GM12878 (cell line): ENCODE measurements around the gene COX6B1. TPM values are rescaled to one million over a fixed set of nuclear protein-coding genes. Genes with fewer than 3 reads are reported as not detected.

Source experiments
- ATAC-seq: fragments of 200-7000 bp; cut with Tn5 transposase; 3 replicates; pipeline ENCODE4 v1.9.1; 2020; ENCODE audit warnings: mild to moderate bottlenecking, moderate library complexity
- BruUV-seq: library from RNA; stranded (reverse); fragments of 400-500 nt; replicated peaks from 2 replicates; lab custom pipeline; 2021; lab: Mats Ljungman, UMichigan
- CTCF ChIA-PET: fragments of 300-600 bp; sonication (Branson Sonifier 250); formaldehyde crosslinking; extraction: SDS; loops from one replicate; lab custom pipeline; 2021; ENCODE audit warnings: inconsistent platforms; lab: Yijun Ruan, JAX
- POLR2A ChIA-PET: fragments of 350-600 bp; formaldehyde crosslinking; extraction: SDS; loops from one replicate; lab custom pipeline; 2021; ENCODE audit warnings: inconsistent platforms; lab: Charles Lee
- RAD21 ChIA-PET: fragments of 300-600 bp; sonication (Branson Sonifier 250); formaldehyde crosslinking; loops from one replicate; lab custom pipeline; 2023; ENCODE audit warnings: antibody characterized with exemption; ENCODE audit not compliant: unreplicated experiment; lab: Charles Lee
- SMC1A ChIA-PET: fragments of 300-600 bp; sonication (Branson Sonifier 250); formaldehyde crosslinking; loops from one replicate; lab custom pipeline; 2023; ENCODE audit not compliant: unreplicated experiment, uncharacterized antibody; lab: Charles Lee
- DNase-seq: peaks from one replicate; pipeline ENCODE4 v3.0.0-alpha.2; 2011; ENCODE audit warnings: low read depth, low spot score
- FAIRE-seq: peaks from 3 replicates; lab custom pipeline; 2011; peaks lifted over from hg19 to GRCh38; lab: Jason Lieb, UNC
- H2AFZ ChIP-seq: 2 replicates; pipeline ENCODE4 v1.6.0; 2011; ENCODE audit warnings: low read depth, low read length, control low read depth; ENCODE audit not compliant: control insufficient read depth
- H3K27ac ChIP-seq: 2 replicates; pipeline ENCODE4 v1.5.1; 2011; ENCODE audit warnings: control low read depth; ENCODE audit not compliant: control insufficient read depth, insufficient read depth
- H3K27me3 ChIP-seq, 2 experiments: replicated peaks in 1 of 2; 2 replicates each; pipeline versions ENCODE4 v1.6.0 to v1.6.1; 2011; ENCODE audit warnings: low read length in 1 of 2; ENCODE audit not compliant: control insufficient read depth in 2 of 2, insufficient read depth in 2 of 2
- H3K36me3 ChIP-seq, 2 experiments: 2 replicates each; pipeline ENCODE4 v1.5.1; 2011; ENCODE audit warnings: low read length in 1 of 2; ENCODE audit not compliant: control insufficient read depth in 2 of 2, insufficient read depth in 2 of 2
- H3K4me1 ChIP-seq: 2 replicates; pipeline ENCODE4 v1.6.1; 2011; ENCODE audit warnings: mild to moderate bottlenecking, low read length, moderate library complexity, mixed read lengths; ENCODE audit not compliant: control insufficient read depth, insufficient read depth
- H3K4me2 ChIP-seq: 2 replicates; pipeline ENCODE4 v1.6.0; 2011; ENCODE audit warnings: control low read depth; ENCODE audit not compliant: control insufficient read depth, insufficient read depth
- H3K4me3 ChIP-seq: fragments of 200-600 bp; sonication (generic); 2 replicates; pipeline ENCODE4 v1.5.1; 2016
- H3K79me2 ChIP-seq: 2 replicates; pipeline ENCODE4 v1.6.0; 2011; ENCODE audit warnings: low read length; ENCODE audit not compliant: control insufficient read depth, insufficient read depth
- H3K9ac ChIP-seq: 2 replicates; pipeline ENCODE4 v1.8.0; 2011; ENCODE audit warnings: low read length, control low read depth, mixed read lengths; ENCODE audit not compliant: control insufficient read depth, insufficient read depth
- H3K9me3 ChIP-seq: replicated peaks from 3 replicates; pipeline ENCODE4 v1.5.1; 2011; ENCODE audit warnings: mild to moderate bottlenecking, low read length; ENCODE audit not compliant: control insufficient read depth, insufficient read depth
- H4K20me1 ChIP-seq: 2 replicates; pipeline ENCODE4 v1.6.0; 2011; ENCODE audit not compliant: control insufficient read depth, insufficient read depth
- EGR1 ChIP-seq, 2 experiments: IDR thresholded peaks; 1 replicate in 1 of 2; 2 replicates in 1 of 2; pipeline ENCODE4 v1.6.1; 2011 to 2012; ENCODE audit warnings: low read depth in 2 of 2, low read length in 2 of 2, borderline replicate concordance in 1 of 2, mild to moderate bottlenecking in 1 of 2, moderate library complexity in 1 of 2
- FOXM1 ChIP-seq: IDR thresholded peaks from 2 replicates; pipeline ENCODE4 v1.6.1; 2012; ENCODE audit warnings: low read depth, mild to moderate bottlenecking, inconsistent platforms, low read length, moderate library complexity
- HDAC6 ChIP-seq: fragments of 200-600 bp; sonication (generic); IDR thresholded peaks from one replicate; pipeline ENCODE4 v1.8.0; 2017; ENCODE audit warnings: antibody characterized with exemption; ENCODE audit not compliant: unreplicated experiment
- MAX ChIP-seq: IDR thresholded peaks from 2 replicates; pipeline ENCODE4 v1.6.1; 2012; ENCODE audit warnings: low read depth, low read length, improper control_type of control experiment
- NFIC ChIP-seq: IDR thresholded peaks from 2 replicates; pipeline ENCODE4 v1.6.1; 2012; ENCODE audit warnings: low read depth, mild to moderate bottlenecking, inconsistent platforms, low read length, moderate library complexity
- PML ChIP-seq: IDR thresholded peaks from 2 replicates; pipeline ENCODE4 v1.6.1; 2012; ENCODE audit warnings: low read length, inconsistent platforms
- POLR2AphosphoS2 ChIP-seq: IDR thresholded peaks from 2 replicates; pipeline ENCODE4 v1.6.1; 2011; ENCODE audit warnings: low read depth, mild to moderate bottlenecking, low read length, improper control_type of control experiment, moderate library complexity
- RB1 ChIP-seq: fragments of 450-650 bp; formaldehyde crosslinking; IDR thresholded peaks from 2 replicates; pipeline ENCODE4 v1.6.1; 2017; ENCODE audit warnings: mild to moderate bottlenecking, borderline replicate concordance
- SIN3A ChIP-seq: IDR thresholded peaks from 2 replicates; pipeline ENCODE4 v1.6.1; 2012; ENCODE audit warnings: low read depth, low read length, improper control_type of control experiment
- SMAD1 ChIP-seq: fragments of 450-650 bp; IDR thresholded peaks from 2 replicates; pipeline ENCODE4 v1.6.1; 2018; ENCODE audit warnings: mild to moderate bottlenecking, low read depth; ENCODE audit not compliant: partially characterized antibody
- SMAD5 ChIP-seq: IDR thresholded peaks from 2 replicates; pipeline ENCODE4 v1.6.1; 2016; ENCODE audit warnings: antibody characterized with exemption, low read depth
- SP1 ChIP-seq: IDR thresholded peaks from one replicate; pipeline ENCODE4 v1.6.1; 2011; ENCODE audit warnings: low read depth, low read length
- SREBF1 ChIP-seq: IDR thresholded peaks from 2 replicates; pipeline ENCODE4 v1.6.1; 2012; ENCODE audit warnings: mild to moderate bottlenecking, low read length
- ZBED1 ChIP-seq: IDR thresholded peaks from 2 replicates; pipeline ENCODE4 v1.6.1; 2016; ENCODE audit warnings: borderline replicate concordance
- WGBS: methylation state at CpG from one replicate; pipeline ENCODE4 v1.1.6; 2016; ENCODE audit warnings: low lambda C conversion rate; ENCODE audit not compliant: insufficient replicate concordance, insufficient coverage; ENCODE audit errors: missing lambda C conversion rate; 5-methylcytosine and 5-hydroxymethylcytosine counted together
- in situ Hi-C: fragments of 300-500 bp; cut with MboI; formaldehyde crosslinking; loops from 9 replicates; pipeline ENCODE4 v1.14.3; 2018; ENCODE audit warnings: mixed read lengths
- intact Hi-C: fragments of 100-400 bp; cut with micrococcal nuclease; formaldehyde crosslinking; loops from one replicate; pipeline ENCODE4 v1.14.2; 2022; ENCODE audit not compliant: unreplicated experiment
- polyA plus RNA-seq, 11 experiments: library from polyadenylated mRNA; depleted of rRNA in 4 of 11; unstranded in 6 of 11; stranded (reverse) in 5 of 11; fragments of >200 nt; fragmentation: Nextera tagmentation in 4 of 11; fragmentation: Illumina TruSeq in 1 of 11; extraction: Ambion mirVana in 4 of 11; extraction: Trizol in 1 of 11; gene quantifications; 1 replicate in 1 of 11; 2 replicates in 10 of 11; pipeline versions ENCODE4 v1.2.1 to v1.2.3, GENCODE V29; 2011 to 2016; ENCODE audit warnings: inconsistent platforms in 2 of 11, missing spikeins in 2 of 11, low read depth in 1 of 11
- total RNA-seq, 4 experiments: library from RNA; depleted of rRNA in 3 of 4; stranded (reverse); fragments of >200 nt in 3 of 4; fragmentation: Illumina TruSeq in 1 of 4; extraction: Trizol in 1 of 4; gene quantifications; 2 replicates each; pipeline versions ENCODE4 v1.2.1 to v1.2.3, GENCODE V29; 2013 to 2021
- TF ChIP-seq, protein P1 (sequence below): IDR thresholded peaks from 2 replicates; pipeline ENCODE4 v1.6.1; 2012; ENCODE audit warnings: low read length, inconsistent platforms
- TF ChIP-seq, protein P2 (sequence below): IDR thresholded peaks from 2 replicates; pipeline ENCODE4 v1.6.1; 2012; ENCODE audit warnings: low read depth, low read length, improper control_type of control experiment

The COX6B1 gene
- total and polyA plus RNA-seq, 10 of the 15 experiments (the other 5 are each of a cell fraction or from before 2014, with no cell fraction given), result 500 to 1,700 (median 862) TPM

DNA sequence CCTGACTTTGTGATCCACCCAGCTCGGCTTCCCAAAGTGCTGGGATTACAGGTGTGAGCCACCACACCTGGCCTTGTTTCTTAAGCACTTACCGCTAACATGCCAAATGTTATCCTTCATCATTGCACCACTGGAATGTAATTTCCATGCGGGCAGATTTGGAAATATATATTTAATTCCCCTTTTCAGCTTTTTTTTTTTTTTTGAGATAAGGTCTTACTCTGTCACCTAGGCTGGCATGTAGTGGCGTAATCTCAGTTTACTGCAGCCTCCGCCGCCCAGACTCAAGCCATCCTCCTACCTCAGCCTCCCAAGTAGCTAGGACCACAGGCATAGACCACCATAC lies 13.8 kb downstream of the COX6B1 start:
- TF ChIP-seq POLR2AphosphoS2 (no peak), FOXM1 (no peak), SP1 (no peak)
- Histone ChIP-seq H3K27ac (no peak overlapping the region), H3K9me3 (no peaks in the 10 kb centered on the region), H3K79me2 (no peaks in the 10 kb centered on the region), H2AFZ (no peak overlapping the region), H3K36me3 (peaks cover 7 to 8% of the 10 kb centered on the region in 2 experiments; a peak in 3 of 4 replicates), H3K9ac (no peak overlapping the region), H3K27me3 (no peaks in the 10 kb centered on the region), H3K4me1 (no peaks in the 10 kb centered on the region), H4K20me1 (no peaks in the 10 kb centered on the region), H3K4me3 (no peak overlapping the region), H3K4me2 (no peak overlapping the region)
- SMC1A ChIA-PET, result interaction anchor here (0.5 to 1.7 kb wide), 3 partner anchors 11 to 46 kb away, joined by 3 to 5 read pairs (median 3); partner anchors contain the start of gene COX6B1
- intact Hi-C loops (no loop called here), in situ Hi-C loops (no loop called here)
- CTCF ChIA-PET, result interaction anchor here (0.7 to 1.0 kb wide), 5 partner anchors 25 to 127 kb away, joined by 3 to 4 read pairs (median 4); partner anchors contain the start of gene LIN37
- POLR2A ChIA-PET, result interaction anchor here (1.1 kb wide), 1 partner anchor 43 kb away, joined by 3 read pairs; no protein-coding TSS in a partner anchor
- over 99% methylated on average over 6 of the region's 6 CpGs for WGBS
- BruUV-seq, result no TSS peak
- no peak for ATAC-seq
- DNase-seq, result no peak
- no peak for FAIRE-seq
- RAD21 ChIA-PET, result no interaction called here

GRCh38 chr19:35663981-35664380 lies 15.9 kb downstream of the COX6B1 start:
- in situ Hi-C loops (no loop called here), intact Hi-C loops (no loop called here)
- DNase-seq (no peak), FAIRE-seq (no peak), ATAC-seq (no peak)
- no TSS peak for BruUV-seq
- CTCF ChIA-PET, result interaction anchor here (0.5 kb wide), 1 partner anchor 63 kb away, joined by 3 read pairs; no protein-coding TSS in a partner anchor
- no peaks in the 10 kb centered on the region for H3K27me3 ChIP-seq
- 73% methylated on average over 3 of the region's 3 CpGs for WGBS
- POLR2A ChIA-PET, result no interaction called here
- RAD21 ChIA-PET, result interaction anchor here (1.3 kb wide), 1 partner anchor 84 kb away, joined by 4 read pairs; the partner anchor contains the start of gene LIN37
- no peaks in the 10 kb centered on the region for H3K9me3 ChIP-seq
- no peak overlapping the region for H3K4me2 ChIP-seq
- H3K4me3 ChIP-seq, result no peak overlapping the region
- no peak overlapping the region for H3K27ac ChIP-seq
- peaks cover 0 to 8% of the 10 kb centered on the region in 2 experiments; a peak in 2 of 4 replicates for H3K36me3 ChIP-seq
- SMC1A ChIA-PET, result no interaction called here
- no peak overlapping the region for H2AFZ ChIP-seq
- H3K4me1 ChIP-seq, result no peaks in the 10 kb centered on the region
- no peak overlapping the region for H3K9ac ChIP-seq
- H3K79me2 ChIP-seq, result no peaks in the 10 kb centered on the region
- H4K20me1 ChIP-seq, result no peaks in the 10 kb centered on the region
- TF ChIP-seq HDAC6 (no peak), SMAD5 (no peak), SP1 (no peak), SMAD1 (no peak), EGR1 (IDR thresholded peaks at IDR 0.05; ENCODE audit: borderline replicate concordance in 1 of 2, low read depth in 2 of 2, low read length in 2 of 2) (no peak), SREBF1 (no peak), PML (no peak), MAX (no peak), NFIC (no peak), RB1 (no peak), ZBED1 (no peak), SIN3A (no peak)
- TF ChIP-seq, protein P1, sequence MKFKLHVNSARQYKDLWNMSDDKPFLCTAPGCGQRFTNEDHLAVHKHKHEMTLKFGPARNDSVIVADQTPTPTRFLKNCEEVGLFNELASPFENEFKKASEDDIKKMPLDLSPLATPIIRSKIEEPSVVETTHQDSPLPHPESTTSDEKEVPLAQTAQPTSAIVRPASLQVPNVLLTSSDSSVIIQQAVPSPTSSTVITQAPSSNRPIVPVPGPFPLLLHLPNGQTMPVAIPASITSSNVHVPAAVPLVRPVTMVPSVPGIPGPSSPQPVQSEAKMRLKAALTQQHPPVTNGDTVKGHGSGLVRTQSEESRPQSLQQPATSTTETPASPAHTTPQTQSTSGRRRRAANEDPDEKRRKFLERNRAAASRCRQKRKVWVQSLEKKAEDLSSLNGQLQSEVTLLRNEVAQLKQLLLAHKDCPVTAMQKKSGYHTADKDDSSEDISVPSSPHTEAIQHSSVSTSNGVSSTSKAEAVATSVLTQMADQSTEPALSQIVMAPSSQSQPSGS, result no peak
- TF ChIP-seq, protein P2, sequence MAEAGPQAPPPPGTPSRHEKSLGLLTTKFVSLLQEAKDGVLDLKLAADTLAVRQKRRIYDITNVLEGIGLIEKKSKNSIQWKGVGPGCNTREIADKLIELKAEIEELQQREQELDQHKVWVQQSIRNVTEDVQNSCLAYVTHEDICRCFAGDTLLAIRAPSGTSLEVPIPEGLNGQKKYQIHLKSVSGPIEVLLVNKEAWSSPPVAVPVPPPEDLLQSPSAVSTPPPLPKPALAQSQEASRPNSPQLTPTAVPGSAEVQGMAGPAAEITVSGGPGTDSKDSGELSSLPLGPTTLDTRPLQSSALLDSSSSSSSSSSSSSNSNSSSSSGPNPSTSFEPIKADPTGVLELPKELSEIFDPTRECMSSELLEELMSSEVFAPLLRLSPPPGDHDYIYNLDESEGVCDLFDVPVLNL, result no peak
